Heart left ventricle (tissue), 16 donors: Measurements from ENCODE around the gene PECR. TPM values are rescaled to one million over a fixed set of nuclear protein-coding genes. Genes with fewer than 3 reads are reported as not detected.
"Not testable (repeated sequence)": the region's sequence is repeated elsewhere in the genome, so short reads cannot be mapped to it uniquely, and the experiment has no call there.

Source experiments
- ATAC-seq, 4 donors: fragments of 200-7000 bp; cut with Tn5 transposase; one replicate each; pipeline ENCODE4 v1.9.1; 2020 to 2022; ENCODE audit warnings: moderate library complexity in 4 of 4, mild to moderate bottlenecking in 3 of 4, moderate number of reproducible peaks in 1 of 4
- DNase-seq, 5 donors: peaks; one replicate each; pipeline ENCODE4 v3.0.0-alpha.2; 2020
- H3K27ac ChIP-seq, 12 donors: fragments of 200-600 bp; sonication (generic) in 4 of 12; one replicate each; pipeline versions ENCODE4 v1.5.0 to v1.8.0; 2016 to 2022; ENCODE audit warnings: mild to moderate bottlenecking in 2 of 12
- H3K27me3 ChIP-seq, 9 donors: fragments of 200-600 bp; sonication (generic) in 2 of 9; one replicate each; pipeline versions ENCODE4 v1.5.1 to v1.8.0; 2016 to 2022; ENCODE audit warnings: mild to moderate bottlenecking in 3 of 9
- H3K36me3 ChIP-seq, 9 donors: fragments of 200-600 bp; sonication (generic) in 2 of 9; one replicate each; pipeline versions ENCODE4 v1.5.0 to v1.8.0; 2018 to 2022; ENCODE audit warnings: mild to moderate bottlenecking in 2 of 9
- H3K4me1 ChIP-seq, 12 donors: fragments of 200-600 bp; sonication (generic) in 4 of 12; one replicate each; pipeline versions ENCODE4 v1.5.0 to v1.8.0; 2016 to 2022; ENCODE audit warnings: mild to moderate bottlenecking in 3 of 12
- H3K4me3 ChIP-seq, 12 donors: fragments of 200-600 bp; sonication (generic) in 4 of 12; one replicate each; pipeline versions ENCODE4 v1.5.0 to v1.8.0; 2017 to 2022; ENCODE audit warnings: mild to moderate bottlenecking in 9 of 12, moderate library complexity in 4 of 12
- H3K9me3 ChIP-seq, 12 donors: fragments of 200-600 bp; sonication (generic) in 4 of 12; one replicate each; pipeline versions ENCODE4 v1.5.0 to v1.8.0; 2016 to 2022; ENCODE audit warnings: mild to moderate bottlenecking in 1 of 12
- POLR2A ChIP-seq, 2 donors: fragments of 450-650 bp; IDR thresholded peaks; one replicate each; pipeline ENCODE4 v1.6.1; 2017; ENCODE audit warnings: antibody characterized with exemption in 2 of 2, mild to moderate bottlenecking in 2 of 2, moderate library complexity in 2 of 2
- WGBS, 4 donors: extraction: QIAGEN DNeasy Blood & Tissue Kit in 2 of 4; methylation state at CpG; one replicate each; pipeline versions ENCODE4 v1.1.5 to v1.1.7; 2013 to 2018; 5-methylcytosine and 5-hydroxymethylcytosine counted together
- intact Hi-C, 10 donors: fragments of 100-400 bp; cut with DNase I; formaldehyde crosslinking; loops; one replicate each; pipeline versions ENCODE4 v1.11.1 to v1.14.2; 2022
- polyA plus RNA-seq, 2 donors: library from polyadenylated mRNA; stranded (reverse); fragments of 200-250 nt; gene quantifications; one replicate each; pipeline ENCODE4 v1.2.3, GENCODE V29; 2013
- total RNA-seq, 9 donors: library from RNA; depleted of rRNA in 2 of 9; stranded (reverse); fragments of >200 nt in 2 of 9; fragmentation: NEBNext Ultra II Directional in 3 of 9; extraction: Animal tissue kit (Norgen Biotek cat#: 25700) in 3 of 9; gene quantifications; one replicate each; pipeline versions ENCODE4 v1.1.0 to v1.2.4, GENCODE V29; 2016 to 2023
- TF ChIP-seq, protein P1 (sequence below), 12 donors: fragments of 200-600 bp; sonication (generic) in 4 of 12; IDR thresholded peaks; one replicate each; pipeline versions ENCODE4 v1.5.0 to v1.8.0; 2018 to 2022; ENCODE audit warnings: antibody characterized with exemption in 12 of 12, mild to moderate bottlenecking in 5 of 12
- donor health status: ischemic (EF 13 %, LVEDD 7.1; RV severe dilation, severe dysfunction).
- donor health status: healthy with polysubstance abuse.
- donor health status: DM: no; HTN: yes; CAD: no.
- donor health status: DM: no; HTN: no; CAD: no.
- donor health status: ischemic (EF 25% LVEDD 6.9; RV normal size, moderate dysfunction).
- donor health status: ischemic (EF 25% LVEDD 5.7; RV mildly dilated, moderate dysfunction).
- donor health status: healthy.
- donor health status: DM: yes; HTN: yes; CAD: no.
- donor health status: ischemic (EF 35%, LVEDD 5.7; RV mildly dilated, moderate dysfunction).
- donor health status: nonischemic (EF 11% LVEDD 7.7; RV severe dilation, severe dysfunction).
- donor health status: DM: yes; HTN: yes; CAD: no.
- donor health status: PGD.
- donor health status: ischemic (EF 29% LVEDD 5.4; RV normal size, mild dysfunction).
- donor health status: nonischemic (EF 23%, LVEDD 6.1; RV moderate dilation, normal function).

PECR gene
- total and polyA plus RNA-seq, 11 donors, result 1.5 to 12.2 (median 3.0) TPM

DNA sequence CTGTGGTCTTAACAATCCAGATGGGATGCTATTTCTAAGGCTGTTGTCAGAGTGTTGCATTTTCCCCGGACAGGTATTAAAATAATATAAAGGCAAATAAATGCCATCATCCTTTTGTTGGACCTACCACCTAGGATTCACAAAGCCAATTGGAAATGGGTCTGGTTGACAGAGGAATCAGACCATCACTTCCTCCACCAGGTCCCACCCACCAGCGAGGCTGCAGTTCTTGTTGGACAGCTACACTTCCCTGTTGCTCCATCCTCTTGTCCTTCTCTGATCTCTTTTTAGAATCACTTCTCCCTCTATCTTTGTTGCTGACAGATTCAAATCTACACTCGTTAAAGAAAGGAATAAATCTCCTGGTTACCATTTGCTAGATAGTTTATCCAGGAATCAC is 1.2 kb upstream of the PECR start:
- 70 to 74% (median 71%) methylated on average over 3 of the region's 3 CpGs for WGBS, 4 donors
- Histone ChIP-seq H3K9me3 (no peaks in the 10 kb centered on the region), H3K4me1 (peaks cover 0 to 28% (median 4%) of the 10 kb centered on the region in 12 donors), H3K4me3 (peak overlapping the region in 1 of 12 donors; percentile 67), H3K36me3 (no peaks in the 10 kb centered on the region), H3K27me3 (no peaks in the 10 kb centered on the region), H3K27ac (peak overlapping the region in 1 of 12 donors; percentile 5)
- intact Hi-C loops, result no loop called here
- TF ChIP-seq POLR2A (IDR thresholded peaks at IDR 0.05), result no peak
- TF ChIP-seq, protein P1, sequence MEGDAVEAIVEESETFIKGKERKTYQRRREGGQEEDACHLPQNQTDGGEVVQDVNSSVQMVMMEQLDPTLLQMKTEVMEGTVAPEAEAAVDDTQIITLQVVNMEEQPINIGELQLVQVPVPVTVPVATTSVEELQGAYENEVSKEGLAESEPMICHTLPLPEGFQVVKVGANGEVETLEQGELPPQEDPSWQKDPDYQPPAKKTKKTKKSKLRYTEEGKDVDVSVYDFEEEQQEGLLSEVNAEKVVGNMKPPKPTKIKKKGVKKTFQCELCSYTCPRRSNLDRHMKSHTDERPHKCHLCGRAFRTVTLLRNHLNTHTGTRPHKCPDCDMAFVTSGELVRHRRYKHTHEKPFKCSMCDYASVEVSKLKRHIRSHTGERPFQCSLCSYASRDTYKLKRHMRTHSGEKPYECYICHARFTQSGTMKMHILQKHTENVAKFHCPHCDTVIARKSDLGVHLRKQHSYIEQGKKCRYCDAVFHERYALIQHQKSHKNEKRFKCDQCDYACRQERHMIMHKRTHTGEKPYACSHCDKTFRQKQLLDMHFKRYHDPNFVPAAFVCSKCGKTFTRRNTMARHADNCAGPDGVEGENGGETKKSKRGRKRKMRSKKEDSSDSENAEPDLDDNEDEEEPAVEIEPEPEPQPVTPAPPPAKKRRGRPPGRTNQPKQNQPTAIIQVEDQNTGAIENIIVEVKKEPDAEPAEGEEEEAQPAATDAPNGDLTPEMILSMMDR (IDR thresholded peaks at IDR 0.05), result no peak
- ATAC-seq (no peak), DNase-seq (peak in 3 of 5 donors; percentile 13 to 41 (median 33))

DNA sequence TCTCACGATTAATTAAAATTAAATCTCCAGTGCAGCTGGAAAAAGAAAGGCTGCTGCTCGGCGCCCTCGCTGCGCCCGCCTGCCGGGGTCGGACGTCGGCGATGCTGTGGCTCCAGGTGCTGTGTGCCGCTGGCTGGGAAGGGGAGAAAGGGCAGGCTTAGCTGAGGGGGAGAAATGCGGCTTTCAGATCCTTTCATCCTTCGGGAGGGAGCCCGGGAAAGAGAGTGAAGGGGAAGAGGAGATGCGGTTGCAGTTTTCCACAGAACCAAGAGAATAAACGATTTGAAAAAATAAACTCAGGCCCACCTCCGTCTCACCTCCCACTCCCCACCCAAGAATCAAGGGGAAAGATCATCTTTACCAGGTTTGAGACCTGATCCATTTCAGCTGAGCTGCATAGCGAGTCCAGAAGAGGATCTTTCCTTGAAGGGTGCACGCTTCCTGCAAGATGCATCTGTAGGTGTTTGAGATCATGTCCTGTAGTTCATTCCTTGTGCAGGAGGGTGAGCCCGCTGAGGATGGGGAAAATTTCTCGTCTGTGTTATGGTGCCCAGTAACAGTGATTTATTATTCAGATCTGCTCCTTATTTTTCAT is 605 bp upstream of the PECR start:
- intact Hi-C loops, result no loop called here
- no peaks in the 10 kb centered on the region for H3K9me3 ChIP-seq
- DNase-seq, result no peak

DNA sequence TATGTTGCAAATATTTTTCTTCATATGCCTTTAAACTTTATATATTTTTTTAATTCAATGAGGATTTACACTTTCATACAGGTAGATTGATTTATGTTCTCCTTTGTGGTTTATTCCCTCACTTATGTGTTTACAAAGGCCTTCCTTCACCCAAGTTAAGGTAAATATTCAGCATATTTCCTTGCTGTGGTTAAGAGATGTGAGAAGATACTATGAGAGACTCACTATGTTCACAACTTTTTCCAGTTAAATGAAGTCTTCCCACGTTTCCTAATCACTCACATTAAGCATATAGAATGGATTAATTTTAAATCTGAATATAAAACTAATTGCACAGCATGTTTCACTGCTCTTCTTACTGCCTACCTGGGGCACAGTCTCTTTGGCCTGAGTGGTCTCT is 597 bp downstream of the PECR start:
- H3K9me3 ChIP-seq, result no peaks in the 10 kb centered on the region
- no peak for DNase-seq
- H3K4me1 ChIP-seq, result peaks cover 0 to 28% (median 4%) of the 10 kb centered on the region in 12 donors
- 33 to 52% (median 38%) methylated on average over 1 of the region's 1 CpG for WGBS, 4 donors
- no peaks in the 10 kb centered on the region for H3K27me3 ChIP-seq
- peak overlapping the region in 3 of 12 donors; percentile 18 to 26 (median 20) for H3K27ac ChIP-seq
- no peaks in the 10 kb centered on the region for H3K36me3 ChIP-seq
- TF ChIP-seq, protein P1 (IDR thresholded peaks at IDR 0.05), result no peak
- TF ChIP-seq POLR2A (IDR thresholded peaks at IDR 0.05), result no peak
- peak overlapping the region; percentile 41 to 80 (median 66) for H3K4me3 ChIP-seq
- intact Hi-C loops, result loop anchor here in 1 of 10 donors (1.0 kb wide), 1 partner anchor 28 kb away; the partner anchor contains the start of gene XRCC5
- ATAC-seq, result no peak

More for the DNA sequence above, 605 bp upstream of the PECR start:
- peaks cover 0 to 28% (median 4%) of the 10 kb centered on the region in 12 donors for H3K4me1 ChIP-seq
- TF ChIP-seq, protein P1 (IDR thresholded peaks at IDR 0.05), result no peak
- TF ChIP-seq POLR2A (IDR thresholded peaks at IDR 0.05), result no peak
- no peaks in the 10 kb centered on the region for H3K36me3 ChIP-seq
- no peaks in the 10 kb centered on the region for H3K27me3 ChIP-seq
- ATAC-seq, result peak in 1 of 4 donors; percentile 41
- peak overlapping the region in 5 of 12 donors; percentile 20 to 70 (median 32) for H3K27ac ChIP-seq
- H3K4me3 ChIP-seq, result peak overlapping the region; percentile 41 to 80 (median 66)
- WGBS, 4 donors, result 13 to 22% (median 19%) methylated on average over 22 of the region's 22 CpGs

DNA sequence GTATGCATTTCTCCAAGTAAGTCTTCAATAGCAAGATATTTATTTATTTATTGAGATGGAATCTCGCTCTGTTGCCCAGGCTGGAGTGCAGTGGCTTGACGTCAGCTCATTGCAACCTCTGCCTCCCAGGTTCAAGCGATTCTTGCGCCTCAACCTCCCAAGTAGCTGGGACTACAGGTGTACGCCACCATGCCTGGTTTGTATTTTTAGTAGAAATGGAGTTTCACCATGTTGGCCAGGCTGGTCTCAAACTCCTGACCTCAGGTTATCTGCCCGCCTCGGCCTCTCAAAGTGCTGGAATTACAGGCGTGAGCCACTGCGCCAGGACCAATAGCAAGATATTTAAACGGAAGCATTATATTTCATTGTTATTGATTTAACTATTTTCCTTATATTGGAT is 1.6 kb downstream of the PECR start:
- WGBS, 4 donors, result 95 to 99% (median 98%) methylated on average over 10 of the region's 10 CpGs
- ATAC-seq, H3K27ac ChIP-seq, H3K36me3 ChIP-seq, H3K4me3 ChIP-seq, H3K9me3 ChIP-seq, intact Hi-C loops, H3K27me3 ChIP-seq, DNase-seq: not testable (repeated sequence)
- H3K4me1 ChIP-seq, result peaks cover 0 to 28% (median 4%) of the 10 kb centered on the region in 12 donors
